Kidney (tissue), 14 donors: ENCODE measurements around the gene COL15A1. TPM values are rescaled to one million over a fixed set of nuclear protein-coding genes. Genes with fewer than 3 reads are reported as not detected.

ENCODE experiments used
- DNase-seq, 5 donors: peaks; one replicate each; pipeline ENCODE4 v3.0.0-alpha.2; 2013 to 2020
- FAIRE-seq: peaks from 2 replicates; lab custom pipeline; 2012; peaks lifted over from hg19 to GRCh38; lab: Jason Lieb, UNC
- H3K27ac ChIP-seq, 2 donors: one replicate each; pipeline ENCODE4 v1.7.0; 2013; ENCODE audit warnings: low read depth in 2 of 2, low read length in 2 of 2, inconsistent platforms in 1 of 2
- H3K27me3 ChIP-seq: one replicate; pipeline ENCODE4 v1.7.1; 2013; ENCODE audit warnings: low read length, inconsistent platforms; ENCODE audit not compliant: control insufficient read depth, insufficient read depth
- H3K36me3 ChIP-seq, 3 donors: one replicate each; pipeline versions ENCODE4 v1.7.0 to v1.7.1; 2013; ENCODE audit warnings: low read length in 3 of 3, control low read depth in 1 of 3, inconsistent platforms in 1 of 3; ENCODE audit not compliant: insufficient read depth in 3 of 3, control insufficient read depth in 2 of 3
- H3K4me1 ChIP-seq, 3 donors: one replicate each; pipeline versions ENCODE4 v1.7.0 to v1.7.1; 2013; ENCODE audit warnings: low read length in 3 of 3, inconsistent platforms in 1 of 3, low read depth in 1 of 3; ENCODE audit not compliant: control insufficient read depth in 2 of 3, insufficient read depth in 2 of 3
- H3K4me3 ChIP-seq, 3 donors: one replicate each; pipeline versions ENCODE4 v1.7.0 to v1.8.1; 2013; ENCODE audit warnings: low read length in 3 of 3, control low read depth in 1 of 3, inconsistent platforms in 1 of 3
- H3K9ac ChIP-seq, 3 donors: one replicate each; pipeline versions ENCODE4 v1.7.0 to v1.7.1; 2013; ENCODE audit warnings: low read length in 3 of 3, control low read depth in 1 of 3, inconsistent platforms in 1 of 3
- H3K9me3 ChIP-seq, 3 donors: one replicate each; pipeline versions ENCODE4 v1.7.0 to v1.7.1; 2013; ENCODE audit warnings: low read length in 3 of 3, control low read depth in 1 of 3, inconsistent platforms in 1 of 3; ENCODE audit not compliant: control insufficient read depth in 2 of 3, insufficient read depth in 1 of 3
- CTCF ChIP-seq: IDR thresholded peaks from 3 replicates; pipeline ENCODE4 v1.5.1; 2012; ENCODE audit warnings: mild to moderate bottlenecking, moderate library complexity, borderline replicate concordance; ENCODE audit not compliant: insufficient read depth; ENCODE audit errors: extremely low read depth
- intact Hi-C: fragments of 100-400 bp; cut with DNase I; formaldehyde crosslinking; loops from one replicate; pipeline ENCODE4 v1.11.1; 2022
- polyA plus RNA-seq: library from polyadenylated mRNA; stranded (reverse); fragments of 350-450 nt; fragmentation: Illumina TruSeq; extraction: RNeasy Lipid Tissue Mini Kit (QIAGEN cat#74804); gene quantifications from one replicate; pipeline ENCODE4 v1.2.3, GENCODE V29; 2014; ENCODE audit warnings: low read depth, low replicate concordance; ENCODE audit not compliant: insufficient read depth
- total RNA-seq: library from RNA; stranded (reverse); fragmentation: NEBNext Ultra II Directional; extraction: Animal tissue kit (Norgen Biotek cat#: 25700); gene quantifications from one replicate; pipeline ENCODE4 v1.2.1, GENCODE V29; 2021
- donor health status: control.
- donor health status: control.
- donor health status: control.
- donor health status: control.
- donor health status: control.
- donor health status: DM: yes; HTN: yes; CAD: no.
- donor health status: Normal renal cell carcinoma (clear cell type).

Gene COL15A1
- total and polyA plus RNA-seq, 2 donors from 2014 or later: 4.7 to 42.0 TPM

- Histone ChIP-seq H3K27ac (no peak overlapping the region), H3K4me1 (peaks cover 0 to 12% (median 3%) of the 10 kb centered on the region in 3 donors), H3K4me3 (no peak overlapping the region), H3K27me3 (no peaks in the 10 kb centered on the region), H3K9me3 (no peaks in the 10 kb centered on the region), H3K36me3 (no peaks in the 10 kb centered on the region), H3K9ac (no peak overlapping the region)
- TF ChIP-seq CTCF: no peak
- FAIRE-seq (no peak), DNase-seq (no peak)
- intact Hi-C loops: no loop called here
These were observed 171.3 kb downstream of the COL15A1 start for GRCh38 chr9:99114846-99115500.

DNA sequence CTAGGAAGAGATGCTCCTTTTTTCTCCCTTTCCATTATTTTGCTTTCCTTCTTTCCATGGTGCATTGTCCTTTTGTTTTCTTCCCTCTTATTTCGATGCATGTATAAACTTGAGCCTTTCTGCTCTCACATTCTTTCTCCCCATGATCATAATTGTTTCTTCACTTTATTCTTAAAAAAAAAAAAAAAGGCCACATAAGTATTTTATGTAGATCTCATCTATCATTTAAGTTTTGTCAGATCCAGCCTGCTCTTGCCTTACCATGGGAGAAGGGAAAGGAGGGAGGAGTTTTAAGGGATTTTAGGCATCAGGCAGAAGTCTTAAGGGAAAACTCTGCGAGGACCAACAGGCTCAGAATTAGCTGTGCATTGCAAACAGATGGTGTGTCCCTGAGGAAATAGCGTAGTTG lies 172.3 kb downstream of the COL15A1 start:
- no peaks in the 10 kb centered on the region for H3K9me3 ChIP-seq
- no peak for TF ChIP-seq CTCF
- H3K27ac ChIP-seq: no peak overlapping the region
- FAIRE-seq (no peak), DNase-seq (no peak)
- H3K4me3 ChIP-seq: no peak overlapping the region
- intact Hi-C loops: no loop called here
- no peaks in the 10 kb centered on the region for H3K36me3 ChIP-seq
- peaks cover 0 to 12% (median 3%) of the 10 kb centered on the region in 3 donors for H3K4me1 ChIP-seq
- H3K27me3 ChIP-seq: no peaks in the 10 kb centered on the region
- H3K9ac ChIP-seq: no peak overlapping the region

- Histone ChIP-seq H3K27me3 (no peaks in the 10 kb centered on the region), H3K4me1 (peaks cover 0 to 10% (median 3%) of the 10 kb centered on the region in 3 donors), H3K4me3 (no peak overlapping the region), H3K27ac (no peak overlapping the region), H3K9me3 (no peaks in the 10 kb centered on the region), H3K36me3 (no peaks in the 10 kb centered on the region), H3K9ac (no peak overlapping the region)
- DNase-seq (no peak), FAIRE-seq (no peak)
- no peak for TF ChIP-seq CTCF
- intact Hi-C loops: no loop called here
These were observed 175.2 kb downstream of the COL15A1 start for GRCh38 chr9:99118782-99119466.
